H1 (cell line): ENCODE results near the gene NOP9. TPM values are rescaled to one million over a fixed set of nuclear protein-coding genes. Genes with fewer than 3 reads are reported as not detected.

Source experiments
- CTCF ChIA-PET: fragments of 300-600 bp; sonication (Branson Sonifier 250); formaldehyde crosslinking; loops from one replicate; lab custom pipeline; 2021; ENCODE audit not compliant: partially characterized antibody; lab: Charles Lee
- POLR2A ChIA-PET: fragments of 300-600 bp; sonication (Branson Sonifier 250); formaldehyde crosslinking; loops from one replicate; lab custom pipeline; 2021; ENCODE audit warnings: inconsistent platforms; ENCODE audit not compliant: partially characterized antibody; lab: Charles Lee
- DNase-seq, 2 experiments: peaks; one replicate each; pipeline versions ENCODE4 v3.0.0 to v3.0.0-alpha.2; 2010 to 2022; ENCODE audit warnings: low spot score in 2 of 2, low read depth in 1 of 2, mixed read lengths in 1 of 2
- FAIRE-seq: peaks from 2 replicates; lab custom pipeline; 2011; peaks lifted over from hg19 to GRCh38; lab: Jason Lieb, UNC
- H2AFZ ChIP-seq: 2 replicates; pipeline ENCODE4 v1.8.1; 2012; ENCODE audit warnings: low read length, inconsistent platforms
- H2AK5ac ChIP-seq: 2 replicates; pipeline ENCODE4 v1.6.1; 2013; ENCODE audit warnings: low read depth, low read length
- H2BK120ac ChIP-seq: replicated peaks from 2 replicates; pipeline ENCODE3; 2013; ENCODE audit warnings: low read depth, low read length, inconsistent platforms
- H2BK12ac ChIP-seq: 2 replicates; pipeline ENCODE4 v1.6.1; 2013; ENCODE audit warnings: low read depth, low read length
- H2BK15ac ChIP-seq: 2 replicates; pipeline ENCODE4 v1.6.1; 2013; ENCODE audit warnings: low read length
- H2BK20ac ChIP-seq: 2 replicates; pipeline ENCODE4 v1.6.1; 2013; ENCODE audit warnings: low read length
- H2BK5ac ChIP-seq: 2 replicates; pipeline ENCODE4 v1.6.1; 2013; ENCODE audit warnings: low read depth, low read length
- H3K14ac ChIP-seq: 2 replicates; pipeline ENCODE4 v1.6.1; 2013; ENCODE audit warnings: inconsistent platforms; ENCODE audit not compliant: insufficient read length
- H3K18ac ChIP-seq: 2 replicates; pipeline ENCODE4 v1.6.1; 2013; ENCODE audit warnings: low read length; ENCODE audit errors: extremely low read depth
- H3K23ac ChIP-seq: 2 replicates; pipeline ENCODE4 v1.6.1; 2013; ENCODE audit warnings: inconsistent platforms; ENCODE audit not compliant: insufficient read length
- H3K23me2 ChIP-seq: 2 replicates; pipeline ENCODE4 v1.6.1; 2013; ENCODE audit warnings: low read depth, low read length
- H3K27ac ChIP-seq: 2 replicates; pipeline ENCODE4 v1.6.1; 2011; ENCODE audit warnings: low read depth, low read length, inconsistent platforms
- H3K27me3 ChIP-seq, 4 experiments: replicated peaks in 1 of 4; 1 replicate in 1 of 4; 2 replicates in 3 of 4; pipeline versions ENCODE4 v1.6.1 to v1.8.1; 2011 to 2013; ENCODE audit warnings: low read length in 3 of 4, mild to moderate bottlenecking in 3 of 4, inconsistent platforms in 2 of 4, mixed read lengths in 2 of 4, moderate library complexity in 1 of 4; ENCODE audit not compliant: control insufficient read depth in 3 of 4, insufficient read depth in 3 of 4; ENCODE audit errors: extremely low read depth in 1 of 4
- H3K36me3 ChIP-seq, 4 experiments: 2 replicates each; pipeline versions ENCODE4 v1.6.1 to v1.8.1; 2011 to 2013; ENCODE audit warnings: mild to moderate bottlenecking in 4 of 4, low read length in 3 of 4, moderate library complexity in 2 of 4, control low read depth in 1 of 4, inconsistent platforms in 1 of 4; ENCODE audit not compliant: insufficient read depth in 4 of 4, control insufficient read depth in 2 of 4
- H3K4ac ChIP-seq: replicated peaks from 2 replicates; pipeline ENCODE3; 2013; ENCODE audit warnings: low read length, low read depth, mixed read lengths, inconsistent platforms; ENCODE audit not compliant: insufficient read length
- H3K4me1 ChIP-seq, 4 experiments: replicated peaks in 1 of 4; 1 replicate in 1 of 4; 2 replicates in 3 of 4; pipeline versions ENCODE4 v1.6.1 to v1.8.1; 2011 to 2013; ENCODE audit warnings: low read length in 3 of 4, inconsistent platforms in 2 of 4, mixed read lengths in 1 of 4; ENCODE audit not compliant: insufficient read depth in 4 of 4, control insufficient read depth in 3 of 4
- H3K4me2 ChIP-seq, 2 experiments: 2 replicates each; pipeline versions ENCODE4 v1.6.1 to v1.8.1; 2011 to 2013; ENCODE audit warnings: low read depth in 2 of 2, low read length in 2 of 2, control low read depth in 1 of 2, inconsistent platforms in 1 of 2, mild to moderate bottlenecking in 1 of 2; ENCODE audit not compliant: insufficient read depth in 1 of 2
- H3K4me3 ChIP-seq, 4 experiments: fragments of 200-600, 300-600 bp in 1 of 4; sonication (generic), shearing (Covaris generic), sonication (Bioruptor Twin) in 1 of 4; 2 replicates each; pipeline versions ENCODE4 v1.5.1 to v1.8.1; 2011 to 2016; ENCODE audit warnings: low read length in 4 of 4, low read depth in 3 of 4, control low read depth in 2 of 4, inconsistent platforms in 2 of 4, mild to moderate bottlenecking in 2 of 4, mixed read lengths in 1 of 4, moderate library complexity in 1 of 4; ENCODE audit not compliant: insufficient read depth in 2 of 4; ENCODE audit errors: extremely low read depth in 1 of 4
- H3K56ac ChIP-seq: replicated peaks from 2 replicates; pipeline ENCODE3; 2013; ENCODE audit warnings: low read depth, mild to moderate bottlenecking, mixed read lengths, low read length, inconsistent platforms; ENCODE audit not compliant: insufficient read length
- H3K79me1 ChIP-seq: 2 replicates; pipeline ENCODE4 v1.6.1; 2013; ENCODE audit warnings: low read depth, low read length, control low read depth
- H3K79me2 ChIP-seq, 2 experiments: 2 replicates each; pipeline versions ENCODE4 v1.6.1 to v1.8.1; 2012 to 2013; ENCODE audit warnings: low read length in 2 of 2, mild to moderate bottlenecking in 2 of 2, inconsistent platforms in 1 of 2; ENCODE audit not compliant: insufficient read depth in 2 of 2, control insufficient read depth in 1 of 2
- H3K9ac ChIP-seq, 4 experiments: replicated peaks in 1 of 4; 1 replicate in 1 of 4; 2 replicates in 3 of 4; pipeline versions ENCODE4 v1.6.1 to v1.8.1; 2011 to 2013; ENCODE audit warnings: low read depth in 3 of 4, low read length in 3 of 4, control low read depth in 2 of 4, mild to moderate bottlenecking in 2 of 4, moderate library complexity in 2 of 4, inconsistent platforms in 1 of 4; ENCODE audit errors: extremely low read depth in 1 of 4
- H3K9me3 ChIP-seq, 2 experiments: 2 replicates each; pipeline versions ENCODE4 v1.6.1 to v1.8.1; 2012 to 2013; ENCODE audit warnings: mild to moderate bottlenecking in 2 of 2, moderate library complexity in 2 of 2, control low read depth in 1 of 2, inconsistent platforms in 1 of 2, low read depth in 1 of 2, low read length in 1 of 2, mixed read lengths in 1 of 2; ENCODE audit not compliant: insufficient read depth in 2 of 2
- H4K20me1 ChIP-seq, 2 experiments: replicated peaks in 1 of 2; 2 replicates each; pipeline versions ENCODE3 to v1.8.1; 2011 to 2013; ENCODE audit warnings: inconsistent platforms in 2 of 2, low read length in 2 of 2, mild to moderate bottlenecking in 1 of 2; ENCODE audit not compliant: insufficient read depth in 2 of 2, control insufficient read depth in 1 of 2
- H4K5ac ChIP-seq: 2 replicates; pipeline ENCODE4 v1.6.1; 2013; ENCODE audit warnings: low read length, low read depth, mixed read lengths, inconsistent platforms; ENCODE audit not compliant: insufficient read length
- H4K8ac ChIP-seq: 2 replicates; pipeline ENCODE4 v1.8.0; 2013; ENCODE audit warnings: mild to moderate bottlenecking, moderate library complexity, low read length, inconsistent platforms; ENCODE audit not compliant: insufficient read depth; ENCODE audit errors: extremely low read depth
- H4K91ac ChIP-seq: replicated peaks from 2 replicates; pipeline ENCODE3; 2013; ENCODE audit warnings: low read length, mixed read lengths, inconsistent platforms; ENCODE audit not compliant: insufficient read length
- FOSL1 ChIP-seq: IDR thresholded peaks from 2 replicates; pipeline ENCODE4 v1.6.1; 2011; ENCODE audit warnings: mild to moderate bottlenecking, low read depth, low read length, moderate library complexity; ENCODE audit not compliant: insufficient read depth
- NANOG ChIP-seq: IDR thresholded peaks from 2 replicates; pipeline ENCODE4 v1.6.1; 2011; ENCODE audit warnings: low read length, low read depth, mild to moderate bottlenecking, inconsistent platforms; ENCODE audit not compliant: insufficient read depth, poor library complexity, severe bottlenecking
- WGBS, 2 experiments: shearing (Covaris generic) in 1 of 2; methylation state at CpG; one replicate each; pipeline versions ENCODE4 v1.1.6 to v1.1.7; 2013 to 2015; ENCODE audit warnings: low lambda C conversion rate in 2 of 2, mixed read lengths in 2 of 2, inconsistent platforms in 1 of 2, low coverage in 1 of 2, missing lambda C conversion rate in 1 of 2; ENCODE audit not compliant: insufficient replicate concordance in 2 of 2, insufficient coverage in 1 of 2, insufficient read length in 1 of 2; ENCODE audit errors: extremely low coverage in 1 of 2, missing lambda C conversion rate in 1 of 2; 5-methylcytosine and 5-hydroxymethylcytosine counted together
- polyA plus RNA-seq, 7 experiments: library from polyadenylated mRNA; depleted of rRNA in 3 of 7; stranded (reverse) in 5 of 7; unstranded in 2 of 7; fragments of >200 nt in 5 of 7; fragments of 200-250 nt in 2 of 7; gene quantifications; 1 replicate in 5 of 7; 2 replicates in 1 of 7; 4 replicates in 1 of 7; pipeline versions ENCODE4 v1.2.1 to v1.2.3, GENCODE V29; 2011 to 2013; ENCODE audit warnings: missing spikeins in 2 of 7, mixed read lengths in 2 of 7
- total RNA-seq: library from RNA; stranded (reverse); fragmentation: NEBNext Ultra II Directional; extraction: Animal tissue kit (Norgen Biotek cat#: 25700); gene quantifications from 2 replicates; pipeline ENCODE4 v1.2.1, GENCODE V29; 2021
- TF ChIP-seq, protein P1 (sequence below): IDR thresholded peaks from 2 replicates; pipeline ENCODE4 v1.6.1; 2012; ENCODE audit warnings: inconsistent platforms

The NOP9 gene
- total and polyA plus RNA-seq, 2 of the 8 experiments (the other 6 are each of a cell fraction or from before 2014, with no cell fraction given) = 17.8 to 34.8 TPM

DNA sequence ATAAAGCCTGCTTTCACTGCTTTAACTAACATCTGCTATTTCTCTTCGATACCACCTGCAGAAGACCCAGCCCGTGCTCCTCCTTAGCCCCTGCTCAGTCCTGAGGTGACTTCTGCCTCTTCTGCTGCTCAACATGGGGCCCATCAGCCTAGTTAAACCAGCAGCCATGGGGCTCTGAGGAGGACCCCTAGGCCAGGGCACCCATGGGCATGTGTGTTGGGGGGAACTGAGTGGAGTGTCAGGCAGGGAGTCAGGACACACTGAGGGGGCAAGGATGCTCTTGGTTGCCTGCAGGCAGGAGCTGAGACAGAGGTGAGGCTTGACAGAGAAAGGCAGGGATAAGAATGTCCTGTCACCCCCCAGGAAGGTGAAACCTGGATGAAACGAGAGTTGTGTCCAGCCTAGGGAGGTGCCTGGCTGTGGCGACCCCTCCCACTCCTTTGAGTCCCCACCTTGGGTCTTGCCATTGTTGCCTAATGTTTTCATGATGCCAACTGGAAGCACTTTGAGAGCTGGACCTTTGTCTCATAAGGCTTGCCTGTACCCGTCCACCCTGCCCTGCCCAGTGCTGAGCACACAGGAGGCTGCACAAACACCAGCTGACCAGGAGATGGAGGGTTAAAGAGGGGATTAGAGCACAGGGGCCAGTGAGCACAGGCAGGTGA is 15.7 kb upstream of the NOP9 start:
- Histone ChIP-seq H3K4ac (no peak overlapping the region), H2AK5ac (0 out of 2 replicates have a peak overlapping the region, but pooled peaks have one; percentile 13), H2BK20ac (no peak overlapping the region), H3K79me2 (no peaks in the 10 kb centered on the region), H3K14ac (no peak overlapping the region), H3K9ac (no peak overlapping the region; a peak in 1 of 7 replicates), H2BK12ac (no peak overlapping the region), H3K23me2 (no peaks in the 10 kb centered on the region), H3K56ac (no peak overlapping the region), H3K18ac (no peak overlapping the region), H2BK5ac (no peak overlapping the region; the same call in 1 of the 2 replicates), H2BK120ac (no peak overlapping the region), H3K79me1 (no peaks in the 10 kb centered on the region; the same call in 1 of the 2 replicates), H3K4me2 (no peak overlapping the region), H2AFZ (no peak overlapping the region), H3K27ac (no peak overlapping the region), H3K9me3 (no peaks in the 10 kb centered on the region), H4K8ac (no peak overlapping the region), H3K4me3 (no peak overlapping the region), H3K36me3 (no peaks in the 10 kb centered on the region), H4K91ac (no peak overlapping the region), H4K20me1 (peaks cover 0 to 3% of the 10 kb centered on the region in 2 experiments), H3K27me3 (no peaks in the 10 kb centered on the region), H4K5ac (no peak overlapping the region), H2BK15ac (no peak overlapping the region), H3K4me1 (no peaks in the 10 kb centered on the region), H3K23ac (no peak overlapping the region)
- ChIA-PET CTCF (interaction anchor here (0.8 to 11.5 kb wide), 7 partner anchors 8 to 50 kb away, joined by 3 to 137 read pairs (median 35); partner anchors contain the start of genes CIDEB, DHRS1, LTB4R2 and NOP9), POLR2A (interaction anchor here (0.7 to 3.8 kb wide), 12 partner anchors 8 to 190 kb away, joined by 3 to 13 read pairs (median 4); partner anchors contain the start of genes DHRS1, LTB4R, NOP9 and PCK2)
- 94% methylated on average over 5 of the region's 5 CpGs; no CpG with 5 or more reads in 1 of the 2 experiments for WGBS, 2 experiments
- FAIRE-seq (no peak), DNase-seq (no peak)
- TF ChIP-seq, protein P1, sequence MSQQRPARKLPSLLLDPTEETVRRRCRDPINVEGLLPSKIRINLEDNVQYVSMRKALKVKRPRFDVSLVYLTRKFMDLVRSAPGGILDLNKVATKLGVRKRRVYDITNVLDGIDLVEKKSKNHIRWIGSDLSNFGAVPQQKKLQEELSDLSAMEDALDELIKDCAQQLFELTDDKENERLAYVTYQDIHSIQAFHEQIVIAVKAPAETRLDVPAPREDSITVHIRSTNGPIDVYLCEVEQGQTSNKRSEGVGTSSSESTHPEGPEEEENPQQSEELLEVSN = no peak
- no peak for TF ChIP-seq NANOG
- no peak for TF ChIP-seq FOSL1
